Activated CD8-positive, alpha-beta T cell treated with anti-CD3 and anti-CD28 coated beads for 36 hours (primary cell): ENCODE results near the gene RYK. TPM values are rescaled to one million over a fixed set of nuclear protein-coding genes. Genes with fewer than 3 reads are reported as not detected.

Source experiments
- ATAC-seq: fragments of 200-7000 bp; cut with Tn5 transposase; one replicate; pipeline ENCODE4 v1.10.0; 2021; ENCODE audit warnings: mild to moderate bottlenecking, moderate library complexity
- CTCF ChIA-PET: fragments of 350-600 bp; sonication (Branson Sonifier 250); formaldehyde crosslinking; loops from one replicate; lab custom pipeline; 2021; ENCODE audit warnings: antibody characterized with exemption; lab: Charles Lee
- POLR2A ChIA-PET: fragments of 350-600 bp; sonication (Branson Sonifier 250); formaldehyde crosslinking; loops from one replicate; lab custom pipeline; 2021; ENCODE audit warnings: antibody characterized with exemption; lab: Charles Lee
- DNase-seq: peaks from one replicate; pipeline ENCODE4 v3.0.0-alpha.2; 2020
- H3K27ac Mint-ChIP-seq: one replicate; pipeline ENCODE4 v1.8.0; 2021; ENCODE audit warnings: mild to moderate bottlenecking, mixed read lengths
- H3K27me3 Mint-ChIP-seq: one replicate; pipeline ENCODE4 v1.8.0; 2021; ENCODE audit warnings: mixed read lengths
- H3K36me3 Mint-ChIP-seq: one replicate; pipeline ENCODE4 v1.8.0; 2021; ENCODE audit warnings: low read depth, mixed read lengths
- H3K4me1 Mint-ChIP-seq: one replicate; pipeline ENCODE4 v1.8.0; 2021; ENCODE audit warnings: low read depth, mixed read lengths
- H3K4me3 Mint-ChIP-seq: one replicate; pipeline ENCODE4 v1.8.0; 2021; ENCODE audit warnings: mild to moderate bottlenecking, moderate library complexity, mixed read lengths
- H3K9me3 Mint-ChIP-seq: one replicate; pipeline ENCODE4 v1.8.0; 2021; ENCODE audit warnings: mixed read lengths
- CTCF ChIP-seq: fragments of 200-600 bp; IDR thresholded peaks from one replicate; pipeline ENCODE4 v1.8.0; 2022; ENCODE audit warnings: antibody characterized with exemption, mild to moderate bottlenecking
- intact Hi-C: fragments of 100-400 bp; cut with micrococcal nuclease; formaldehyde crosslinking; loops from one replicate; pipeline ENCODE4 v1.10.0; 2022
- total RNA-seq, 2 experiments: library from RNA; stranded (reverse); gene quantifications; one replicate each; pipeline ENCODE4 v1.2.3, GENCODE V29; 2021

Gene RYK
- total RNA-seq, 2 experiments from 2014 or later = 19.8 to 21.9 TPM

GRCh38 chr3:134252766-134253165 lies 2.1 kb upstream of the RYK start:
- no peak overlapping the region for H3K27ac Mint-ChIP-seq
- DNase-seq (no peak), ATAC-seq (no peak)
- no peaks in the 10 kb centered on the region for H3K36me3 Mint-ChIP-seq
- H3K9me3 Mint-ChIP-seq = no peaks in the 10 kb centered on the region
- H3K4me3 Mint-ChIP-seq = no peak overlapping the region
- POLR2A ChIA-PET = interaction anchor here (4.4 kb wide), 1 partner anchor 13 kb away, joined by 37 read pairs; no protein-coding TSS in a partner anchor
- TF ChIP-seq CTCF = no peak
- intact Hi-C loops = loop anchor here (5.0 kb wide), 1 partner anchor 40 kb away; no protein-coding TSS in a partner anchor
- peaks cover 11% of the 10 kb centered on the region for H3K27me3 Mint-ChIP-seq
- H3K4me1 Mint-ChIP-seq = peaks cover 54% of the 10 kb centered on the region
- CTCF ChIA-PET = interaction anchor here (1.3 kb wide), 1 partner anchor 40 kb away, joined by 7 read pairs; no protein-coding TSS in a partner anchor

GRCh38 chr3:134251731-134252391 lies 1.2 kb upstream of the RYK start:
- H3K9me3 Mint-ChIP-seq = no peaks in the 10 kb centered on the region
- ATAC-seq (no peak), DNase-seq (no peak)
- H3K4me1 Mint-ChIP-seq = peaks cover 58% of the 10 kb centered on the region
- intact Hi-C loops = loop anchor here (5.0 kb wide), 1 partner anchor 40 kb away; no protein-coding TSS in a partner anchor
- CTCF ChIA-PET = interaction anchor here (0.6 to 1.3 kb wide), 2 partner anchors 39 to 680 kb away, joined by 3 to 7 read pairs; no protein-coding TSS in a partner anchor
- peak overlapping the region; percentile 35 for H3K27ac Mint-ChIP-seq
- peak overlapping the region; percentile 36 for H3K4me3 Mint-ChIP-seq
- peaks cover 6% of the 10 kb centered on the region for H3K36me3 Mint-ChIP-seq
- TF ChIP-seq CTCF = no peak
- POLR2A ChIA-PET = interaction anchor here (4.4 kb wide), 1 partner anchor 13 kb away, joined by 37 read pairs; no protein-coding TSS in a partner anchor
- H3K27me3 Mint-ChIP-seq = peaks cover 11% of the 10 kb centered on the region

GRCh38 chr3:134249935-134250716 lies 533 bp downstream of the RYK start:
- Mint-ChIP-seq H3K27ac (peak overlapping the region; percentile 93), H3K4me3 (peak overlapping the region; percentile 87), H3K27me3 (peaks cover 2% of the 10 kb centered on the region), H3K36me3 (peaks cover 12% of the 10 kb centered on the region), H3K9me3 (no peaks in the 10 kb centered on the region), H3K4me1 (peaks cover 67% of the 10 kb centered on the region)
- intact Hi-C loops = loop anchor here (5.0 kb wide), 2 partner anchors 38 to 42 kb away; no protein-coding TSS in a partner anchor
- ChIA-PET CTCF (interaction anchor here (1.2 to 2.2 kb wide), 3 partner anchors 38 to 45 kb away, joined by 4 to 14 read pairs (median 4); no protein-coding TSS in a partner anchor), POLR2A (interaction anchor here (0.5 to 4.4 kb wide), 7 partner anchors 11 to 369 kb away, joined by 3 to 37 read pairs (median 3); partner anchors contain the start of genes ANAPC13 and CEP63)
- peak; percentile 53 for DNase-seq
- peak; percentile 65 for ATAC-seq
- no peak for TF ChIP-seq CTCF

GRCh38 chr3:134249296-134249841 lies 1.3 kb downstream of the RYK start:
- CTCF ChIA-PET = interaction anchor here (1.0 to 2.5 kb wide), 4 partner anchors 11 to 46 kb away, joined by 3 to 14 read pairs (median 6); no protein-coding TSS in a partner anchor
- peaks cover 17% of the 10 kb centered on the region for H3K36me3 Mint-ChIP-seq
- intact Hi-C loops = loop anchor here (5.0 kb wide), 1 partner anchor 37 kb away; no protein-coding TSS in a partner anchor

More at GRCh38 chr3:134249296-134249841, 1.3 kb downstream of the RYK start:
- DNase-seq (no peak), ATAC-seq (peak; percentile 1)
- H3K9me3 Mint-ChIP-seq = no peaks in the 10 kb centered on the region
- no peak for TF ChIP-seq CTCF
- POLR2A ChIA-PET = interaction anchor here (0.5 to 4.4 kb wide), 6 partner anchors 10 to 236 kb away, joined by 3 to 37 read pairs (median 4); partner anchors contain the start of genes ANAPC13 and CEP63
- peak overlapping the region; percentile 93 for H3K27ac Mint-ChIP-seq
- H3K27me3 Mint-ChIP-seq = no peaks in the 10 kb centered on the region
- H3K4me3 Mint-ChIP-seq = peak overlapping the region; percentile 87
- H3K4me1 Mint-ChIP-seq = peaks cover 72% of the 10 kb centered on the region
